ENCODE measurements around the gene AGK. TPM values are rescaled to one million over a fixed set of nuclear protein-coding genes. Genes with fewer than 3 reads are reported as not detected.

AGK gene
- total and polyA plus RNA-seq, 2 experiments from 2014 or later: 21.9 to 37.9 TPM

GRCh38 chr7:141659501-141659900 is 108.3 kb downstream of the AGK start:
- peaks cover 4% of the 10 kb centered on the region for H3K27me3 Mint-ChIP-seq (ENCODE audit: insufficient read depth, low read depth, poor library complexity)
- Histone ChIP-seq H3K4me2 (no peak overlapping the region), H3K9me2 (ENCODE audit: insufficient read depth) (no peaks in the 10 kb centered on the region), H3F3A (replicated peaks; ENCODE audit: low read depth) (no peaks in the 10 kb centered on the region), H3K4me3 (no peak overlapping the region), H3K79me2 (replicated peaks; ENCODE audit: insufficient read depth) (no peaks in the 10 kb centered on the region), H4K20me1 (replicated peaks; ENCODE audit: insufficient read depth) (no peaks in the 10 kb centered on the region), H3K4me1 (ENCODE audit: insufficient read depth) (no peaks in the 10 kb centered on the region; the same call in 1 of the 2 replicates), H3K36me3 (ENCODE audit: insufficient read depth) (peaks cover 21% of the 10 kb centered on the region), H2AFZ (no peak overlapping the region), H3K27me3 (ENCODE audit: insufficient read depth) (no peaks in the 10 kb centered on the region), H3K27ac (ENCODE audit: low read depth) (no peak overlapping the region)
- DNase-seq (ENCODE audit: low spot score): no peak
- peaks cover 5% of the 10 kb centered on the region; the same call in 2 of the 3 replicates for H3K4me1 Mint-ChIP-seq
- H3K27ac Mint-ChIP-seq: no peak overlapping the region
- ATAC-seq: no peak
- no peaks in the 10 kb centered on the region for H3K9me3 Mint-ChIP-seq
- peaks cover 27% of the 10 kb centered on the region for H3K36me3 Mint-ChIP-seq (ENCODE audit: low read depth)
- H3K4me3 Mint-ChIP-seq: no peak overlapping the region
- TF ChIP-seq STAT1 (IDR thresholded peaks at IDR 0.05; ENCODE audit: unreplicated experiment): no peak
- TF ChIP-seq NANOG (IDR thresholded peaks at IDR 0.05; ENCODE audit: borderline replicate concordance): no peak

DNA sequence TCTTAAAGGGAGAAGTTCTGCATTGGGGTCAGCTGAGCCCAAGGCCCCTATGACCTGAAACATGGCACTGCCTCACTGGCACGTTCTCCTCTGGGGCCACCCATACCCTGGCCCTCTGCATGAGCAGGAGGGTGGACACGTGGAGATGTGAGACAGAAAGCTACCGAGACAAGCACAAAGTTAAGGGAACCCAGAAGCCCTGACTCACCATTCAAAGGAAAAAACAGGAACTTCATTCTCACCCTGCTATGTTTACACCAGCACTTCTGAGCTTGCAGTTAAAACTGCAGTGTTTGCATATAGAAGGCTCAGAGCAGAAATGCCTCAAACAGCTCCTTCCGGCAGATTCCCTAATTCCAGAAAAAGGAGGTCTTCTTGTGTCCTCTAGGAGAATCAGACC is 109.0 kb downstream of the AGK start:
- Mint-ChIP-seq H3K9me3 (no peaks in the 10 kb centered on the region), H3K27ac (no peak overlapping the region), H3K4me1 (no peaks in the 10 kb centered on the region), H3K36me3 (ENCODE audit: low read depth) (peaks cover 27% of the 10 kb centered on the region), H3K4me3 (no peak overlapping the region), H3K27me3 (ENCODE audit: insufficient read depth, low read depth, poor library complexity) (peaks cover 2% of the 10 kb centered on the region)
- H3F3A ChIP-seq (replicated peaks; ENCODE audit: low read depth): no peaks in the 10 kb centered on the region
- H3K27ac ChIP-seq (ENCODE audit: low read depth): 0 out of 2 replicates have a peak overlapping the region, but pooled peaks have one; percentile 30
- DNase-seq (ENCODE audit: low spot score) (no peak), ATAC-seq (no peak)
- H3K4me2 ChIP-seq: no peak overlapping the region
- H3K36me3 ChIP-seq (ENCODE audit: insufficient read depth): peaks cover 21% of the 10 kb centered on the region
- H4K20me1 ChIP-seq (replicated peaks; ENCODE audit: insufficient read depth): no peaks in the 10 kb centered on the region
- H3K4me1 ChIP-seq (ENCODE audit: insufficient read depth): no peaks in the 10 kb centered on the region; the same call in 1 of the 2 replicates
- no peaks in the 10 kb centered on the region for H3K9me2 ChIP-seq (ENCODE audit: insufficient read depth)
- H3K79me2 ChIP-seq (replicated peaks; ENCODE audit: insufficient read depth): no peaks in the 10 kb centered on the region
- no peaks in the 10 kb centered on the region for H3K27me3 ChIP-seq (ENCODE audit: insufficient read depth)
- H3K4me3 ChIP-seq: no peak overlapping the region
- H2AFZ ChIP-seq: no peak overlapping the region
- no peak for TF ChIP-seq ZNF331 (CRISPR knock-in tag; IDR thresholded peaks at IDR 0.05; ENCODE audit: low read depth)
- no peak for TF ChIP-seq ETS1 (IDR thresholded peaks at IDR 0.05)
- TF ChIP-seq ZNF114 (CRISPR knock-in tag; IDR thresholded peaks at IDR 0.05): no peak
- TF ChIP-seq REST (IDR thresholded peaks at IDR 0.05; ENCODE audit: unreplicated experiment): no peak
- TF ChIP-seq JUNB (IDR thresholded peaks at IDR 0.05; ENCODE audit: unreplicated experiment): no peak
- TF ChIP-seq, protein P1, sequence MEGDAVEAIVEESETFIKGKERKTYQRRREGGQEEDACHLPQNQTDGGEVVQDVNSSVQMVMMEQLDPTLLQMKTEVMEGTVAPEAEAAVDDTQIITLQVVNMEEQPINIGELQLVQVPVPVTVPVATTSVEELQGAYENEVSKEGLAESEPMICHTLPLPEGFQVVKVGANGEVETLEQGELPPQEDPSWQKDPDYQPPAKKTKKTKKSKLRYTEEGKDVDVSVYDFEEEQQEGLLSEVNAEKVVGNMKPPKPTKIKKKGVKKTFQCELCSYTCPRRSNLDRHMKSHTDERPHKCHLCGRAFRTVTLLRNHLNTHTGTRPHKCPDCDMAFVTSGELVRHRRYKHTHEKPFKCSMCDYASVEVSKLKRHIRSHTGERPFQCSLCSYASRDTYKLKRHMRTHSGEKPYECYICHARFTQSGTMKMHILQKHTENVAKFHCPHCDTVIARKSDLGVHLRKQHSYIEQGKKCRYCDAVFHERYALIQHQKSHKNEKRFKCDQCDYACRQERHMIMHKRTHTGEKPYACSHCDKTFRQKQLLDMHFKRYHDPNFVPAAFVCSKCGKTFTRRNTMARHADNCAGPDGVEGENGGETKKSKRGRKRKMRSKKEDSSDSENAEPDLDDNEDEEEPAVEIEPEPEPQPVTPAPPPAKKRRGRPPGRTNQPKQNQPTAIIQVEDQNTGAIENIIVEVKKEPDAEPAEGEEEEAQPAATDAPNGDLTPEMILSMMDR (conservative IDR thresholded peaks at IDR 0.05; ENCODE audit: low read depth in 2 of 2): no peak
- no peak for TF ChIP-seq POLR2AphosphoS5 (IDR thresholded peaks at IDR 0.05; ENCODE audit: low read depth)
- TF ChIP-seq EZH2phosphoT487 (IDR thresholded peaks at IDR 0.05; ENCODE audit: unreplicated experiment): no peak
